Spleen (tissue), 7 donors: ENCODE results near the gene CALHM3.

Source experiments
- POLR2A ChIP-seq, 3 donors: fragments of 450-650 bp; IDR thresholded peaks; one replicate each; pipeline ENCODE4 v1.5.1; 2017; ENCODE audit warnings: antibody characterized with exemption in 3 of 3, mild to moderate bottlenecking in 1 of 3
- POLR2AphosphoS5 ChIP-seq, 3 donors: sonication (generic); formaldehyde crosslinking; IDR thresholded peaks; one replicate each; pipeline ENCODE4 v1.5.1; 2017; ENCODE audit warnings: antibody characterized with exemption in 3 of 3
- TF ChIP-seq, protein P1 (sequence below), 11 experiments: fragments of 200-600 bp in 7 of 11; fragments of 450-650 bp in 4 of 11; sonication (generic) in 4 of 11; IDR thresholded peaks in 8 of 11; conservative IDR thresholded peaks in 3 of 11; 1 replicate in 7 of 11; 2 replicates in 4 of 11; pipeline versions ENCODE4 v1.4.0 to v1.8.0; 2016 to 2021; ENCODE audit warnings: antibody characterized with exemption in 11 of 11, inconsistent platforms in 4 of 11, mild to moderate bottlenecking in 1 of 11
- donor health status: DM: no; HTN: no; CAD: no; lungs with moderate emphysema.
- donor health status: DM: no; HTN: no; CAD: no.
- donor health status: DM: no; HTN: no; CAD: no.

DNA sequence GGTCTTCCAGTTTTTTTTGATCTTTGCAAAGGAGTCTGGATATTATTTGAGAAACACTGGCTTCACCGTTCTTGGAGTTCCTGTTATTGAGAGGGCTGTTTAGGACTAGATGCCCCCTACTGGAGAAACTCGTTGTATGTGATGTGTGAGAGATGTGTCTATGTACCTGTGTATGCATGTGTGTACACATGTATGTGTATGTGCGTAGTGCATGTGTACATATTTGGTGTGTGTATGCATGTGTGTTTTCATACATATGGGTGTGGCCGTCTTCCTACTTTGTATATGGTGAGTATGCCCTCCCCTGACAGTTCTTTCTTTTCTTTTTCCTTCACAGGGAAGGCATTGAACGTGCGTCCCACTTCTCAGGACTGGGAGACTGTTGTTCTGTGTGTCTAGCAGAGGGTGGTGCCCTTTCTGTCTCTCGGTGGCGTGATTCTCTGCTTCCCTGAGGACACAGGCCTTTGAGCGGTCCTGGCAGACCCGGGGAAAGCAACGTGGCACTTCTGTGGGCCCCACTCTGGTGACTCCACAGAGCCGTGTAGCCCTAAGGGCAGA lies 3.0 kb upstream of the CALHM3 start:
- TF ChIP-seq POLR2A (IDR thresholded peaks at IDR 0.05) (no peak), POLR2AphosphoS5 (IDR thresholded peaks at IDR 0.05) (no peak)
- TF ChIP-seq, protein P1, sequence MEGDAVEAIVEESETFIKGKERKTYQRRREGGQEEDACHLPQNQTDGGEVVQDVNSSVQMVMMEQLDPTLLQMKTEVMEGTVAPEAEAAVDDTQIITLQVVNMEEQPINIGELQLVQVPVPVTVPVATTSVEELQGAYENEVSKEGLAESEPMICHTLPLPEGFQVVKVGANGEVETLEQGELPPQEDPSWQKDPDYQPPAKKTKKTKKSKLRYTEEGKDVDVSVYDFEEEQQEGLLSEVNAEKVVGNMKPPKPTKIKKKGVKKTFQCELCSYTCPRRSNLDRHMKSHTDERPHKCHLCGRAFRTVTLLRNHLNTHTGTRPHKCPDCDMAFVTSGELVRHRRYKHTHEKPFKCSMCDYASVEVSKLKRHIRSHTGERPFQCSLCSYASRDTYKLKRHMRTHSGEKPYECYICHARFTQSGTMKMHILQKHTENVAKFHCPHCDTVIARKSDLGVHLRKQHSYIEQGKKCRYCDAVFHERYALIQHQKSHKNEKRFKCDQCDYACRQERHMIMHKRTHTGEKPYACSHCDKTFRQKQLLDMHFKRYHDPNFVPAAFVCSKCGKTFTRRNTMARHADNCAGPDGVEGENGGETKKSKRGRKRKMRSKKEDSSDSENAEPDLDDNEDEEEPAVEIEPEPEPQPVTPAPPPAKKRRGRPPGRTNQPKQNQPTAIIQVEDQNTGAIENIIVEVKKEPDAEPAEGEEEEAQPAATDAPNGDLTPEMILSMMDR (IDR thresholded peaks at IDR 0.05 in 8 of 11, conservative IDR thresholded peaks at IDR 0.05 in 3 of 11): peak; percentile 49 to 79 (median 70)
